Inferior parietal cortex (tissue), 1 donor: ENCODE data around the gene TCF20.

Experiments used
- DNase-seq: peaks from one replicate; pipeline ENCODE4 v3.0.0-alpha.2; 2016; ENCODE audit errors: extremely low spot score

TCF20 gene

DNA sequence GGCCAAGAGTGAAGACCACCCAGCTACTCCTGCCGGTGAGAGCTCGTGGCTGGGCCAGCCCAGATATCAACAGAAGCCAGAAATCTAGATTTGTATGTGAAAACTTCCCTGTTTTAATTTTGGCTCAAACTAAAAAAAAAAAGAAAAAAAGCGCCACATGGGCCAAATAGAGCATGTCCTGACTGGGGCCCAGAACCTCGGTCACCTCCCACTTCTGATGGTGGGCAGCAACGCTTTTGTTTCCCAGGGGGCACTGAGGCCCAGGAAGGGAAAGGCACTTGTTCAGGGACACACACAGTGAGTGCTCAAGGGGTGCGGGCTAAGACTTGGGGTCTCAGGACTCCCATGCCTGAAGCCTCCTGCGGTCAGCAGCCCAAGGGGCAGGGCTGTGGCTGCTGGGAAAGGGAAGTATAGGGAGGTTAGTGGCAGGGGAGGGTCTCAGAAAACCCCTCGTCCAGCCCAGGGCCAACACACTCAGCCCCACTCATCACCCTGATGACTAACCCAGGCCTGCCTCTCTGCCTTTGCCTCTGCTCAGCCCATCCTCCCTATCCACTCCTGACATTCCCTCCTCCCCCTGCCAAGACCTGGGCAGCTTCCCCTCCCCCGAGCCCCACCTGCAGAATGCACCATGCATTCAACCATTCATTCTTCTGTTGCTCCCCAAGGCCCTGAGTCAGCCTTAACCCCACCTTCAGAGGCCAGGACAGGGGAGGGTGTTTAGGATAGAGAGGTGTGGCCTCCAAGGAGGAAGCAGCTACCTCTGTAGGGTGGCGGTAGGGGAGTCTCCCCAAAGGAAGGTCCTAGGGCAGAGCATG lies 30.0 kb upstream of the TCF20 start:
- DNase-seq: no peak

DNA sequence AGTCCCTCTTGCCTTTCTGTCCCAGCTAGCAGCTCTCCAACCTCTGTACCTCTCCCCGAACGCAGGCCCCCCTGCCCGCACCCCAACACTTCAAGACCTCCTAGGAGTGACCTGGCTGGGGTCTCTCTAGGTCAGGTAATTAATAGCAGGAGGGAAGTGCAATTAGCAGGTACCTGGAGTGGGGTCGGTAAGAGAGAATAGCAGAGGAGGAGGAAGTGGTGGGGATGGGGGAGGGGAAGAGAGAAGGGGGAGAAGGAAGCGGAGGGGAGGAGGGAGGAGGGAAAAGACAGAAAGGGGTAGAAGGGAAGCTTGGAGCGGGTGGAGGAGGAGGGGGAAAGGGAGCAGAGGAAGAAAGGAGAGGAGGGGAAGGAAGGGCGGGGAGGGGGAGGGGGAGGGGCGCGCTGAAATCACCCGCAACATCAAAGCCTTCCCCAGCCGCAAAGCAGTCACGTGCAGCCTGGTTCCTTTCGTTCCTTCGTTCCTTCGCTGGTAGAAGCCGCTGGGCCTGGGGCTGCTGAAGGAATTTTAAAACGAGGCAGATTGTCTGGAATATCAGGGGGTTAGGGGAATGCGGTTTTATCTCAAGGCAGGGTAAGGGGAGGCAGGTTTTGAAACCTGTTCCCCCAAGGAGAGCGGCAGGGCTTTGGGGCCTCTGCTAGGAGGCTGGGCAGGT lies 29.3 kb upstream of the TCF20 start:
- no peak for DNase-seq

DNA sequence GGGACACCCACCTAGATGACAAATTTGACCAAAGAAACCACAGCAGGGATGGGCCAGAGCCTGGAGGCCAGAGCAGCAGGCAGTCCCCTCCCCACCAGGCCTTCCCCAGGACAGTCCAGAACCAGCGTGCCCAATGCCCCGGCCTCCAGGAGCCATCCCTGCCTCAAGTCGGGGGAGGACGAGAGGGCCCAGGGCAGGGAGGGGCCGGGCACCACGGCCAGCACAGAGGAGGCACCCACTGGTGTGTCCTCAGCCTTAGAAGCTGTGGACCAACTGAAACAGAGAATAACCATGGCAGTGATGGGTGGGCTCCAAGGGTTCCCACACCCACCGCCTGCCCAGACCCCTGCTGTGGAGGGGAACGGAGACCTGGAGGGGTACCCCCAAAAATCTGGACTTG lies 28.3 kb upstream of the TCF20 start:
- no peak for DNase-seq

DNA sequence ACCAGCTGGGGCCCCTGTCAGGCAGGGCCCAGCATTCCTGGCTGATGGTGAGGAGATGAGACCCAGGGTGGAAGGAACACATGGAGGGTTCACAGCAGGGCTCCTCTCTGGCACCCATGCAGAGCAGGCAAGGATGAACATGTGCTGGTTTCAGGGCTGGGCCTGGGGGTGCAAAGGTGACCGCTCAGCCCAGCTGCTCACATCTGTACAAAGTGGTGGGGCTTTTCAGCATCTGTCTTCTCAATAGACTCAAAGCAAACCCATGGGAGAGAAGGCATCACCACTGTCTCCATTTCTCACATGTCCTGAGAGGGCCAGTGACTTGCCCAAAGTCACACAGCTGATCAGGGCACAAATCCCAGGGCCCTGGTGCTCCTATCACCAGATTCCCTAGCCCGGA lies 27.3 kb upstream of the TCF20 start:
- DNase-seq: no peak

DNA sequence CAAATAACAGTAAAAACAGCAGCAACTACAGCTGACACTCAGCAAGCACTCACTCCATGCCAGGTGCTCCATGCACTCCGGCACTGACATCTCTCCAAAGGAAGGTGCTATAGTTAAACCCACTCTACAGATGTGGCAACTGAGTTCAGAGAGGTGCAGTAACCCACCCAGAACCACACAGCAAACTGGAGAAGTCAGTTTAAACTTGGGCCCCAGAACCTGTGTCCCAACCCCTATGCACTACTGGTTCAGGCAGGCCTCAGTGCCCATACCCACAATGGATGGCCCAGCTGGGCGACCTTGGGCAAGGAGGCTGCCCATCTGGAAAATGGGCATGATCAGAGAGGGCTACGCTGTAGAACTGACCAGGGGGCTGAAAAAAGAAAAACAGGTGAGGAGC lies 26.4 kb upstream of the TCF20 start:
- DNase-seq: no peak

DNA sequence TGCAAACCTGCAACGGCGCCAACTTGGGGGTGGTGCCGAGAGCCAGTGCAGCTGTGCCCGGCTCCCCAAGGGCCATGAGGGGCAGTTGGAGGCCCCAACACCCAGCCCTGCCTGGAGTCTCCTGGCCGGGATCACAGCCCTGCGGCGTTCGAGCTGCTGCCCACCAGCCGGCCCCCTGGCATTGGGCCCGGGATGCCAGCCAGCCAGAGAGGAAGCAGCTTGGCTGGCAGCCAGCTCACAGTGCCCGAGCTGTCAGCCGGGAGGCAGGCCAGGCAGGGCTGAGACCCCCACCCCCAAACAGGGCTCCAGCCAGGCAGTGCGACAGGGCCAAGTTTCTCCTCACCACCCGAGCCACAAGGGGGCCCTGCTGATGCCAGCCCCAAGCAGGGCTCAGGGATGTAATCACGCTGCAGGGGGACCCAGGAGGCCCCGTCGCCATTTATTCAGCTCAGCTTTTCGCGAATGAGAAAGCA lies 26.0 kb upstream of the TCF20 start:
- peak; percentile 42 for DNase-seq

DNA sequence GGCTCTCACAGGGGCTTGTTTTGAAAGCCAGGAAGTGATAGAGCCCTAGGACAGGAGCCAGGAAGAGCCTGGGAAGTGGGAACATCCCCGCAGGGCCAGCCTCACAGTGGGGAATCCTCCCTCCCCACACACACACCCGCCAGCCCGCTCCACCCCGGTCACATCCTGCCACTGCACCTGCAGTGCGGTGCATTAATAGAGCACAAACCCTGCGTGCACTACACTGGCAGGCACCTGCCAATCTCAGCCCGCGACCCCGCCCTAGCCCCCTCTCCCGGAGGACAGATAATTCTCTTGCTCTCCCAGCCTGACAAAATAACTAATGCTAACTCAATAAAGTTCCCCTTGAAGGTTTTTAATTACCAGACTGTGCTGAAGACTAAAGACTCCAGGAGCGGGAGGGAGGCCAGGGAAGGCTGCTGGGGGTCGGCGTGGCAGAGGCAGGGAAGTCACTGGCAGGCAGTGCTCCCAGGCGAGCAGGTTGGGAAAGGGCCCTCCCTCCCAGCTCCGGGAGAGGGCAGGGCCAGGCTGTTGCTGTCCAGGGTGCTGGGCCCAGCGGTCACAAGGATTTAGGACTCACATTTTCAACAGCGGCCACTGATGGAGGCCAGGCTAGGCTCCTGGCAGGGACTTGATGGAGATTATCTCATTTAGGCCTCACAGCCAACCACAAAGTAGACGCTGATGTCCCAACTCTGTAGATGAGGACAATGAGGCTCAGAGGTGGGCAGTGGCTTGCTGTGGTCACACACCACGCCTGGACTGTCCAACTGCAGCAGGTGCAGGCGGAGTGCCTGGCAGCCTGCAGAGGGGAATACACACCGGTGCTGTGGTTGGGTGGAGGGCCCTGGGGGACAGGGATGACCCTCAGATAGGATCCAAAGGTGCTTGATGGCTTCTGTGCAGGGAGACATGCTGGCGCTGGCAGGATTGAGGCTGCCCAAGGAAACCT lies 23.9 kb upstream of the TCF20 start:
- DNase-seq: no peak

DNA sequence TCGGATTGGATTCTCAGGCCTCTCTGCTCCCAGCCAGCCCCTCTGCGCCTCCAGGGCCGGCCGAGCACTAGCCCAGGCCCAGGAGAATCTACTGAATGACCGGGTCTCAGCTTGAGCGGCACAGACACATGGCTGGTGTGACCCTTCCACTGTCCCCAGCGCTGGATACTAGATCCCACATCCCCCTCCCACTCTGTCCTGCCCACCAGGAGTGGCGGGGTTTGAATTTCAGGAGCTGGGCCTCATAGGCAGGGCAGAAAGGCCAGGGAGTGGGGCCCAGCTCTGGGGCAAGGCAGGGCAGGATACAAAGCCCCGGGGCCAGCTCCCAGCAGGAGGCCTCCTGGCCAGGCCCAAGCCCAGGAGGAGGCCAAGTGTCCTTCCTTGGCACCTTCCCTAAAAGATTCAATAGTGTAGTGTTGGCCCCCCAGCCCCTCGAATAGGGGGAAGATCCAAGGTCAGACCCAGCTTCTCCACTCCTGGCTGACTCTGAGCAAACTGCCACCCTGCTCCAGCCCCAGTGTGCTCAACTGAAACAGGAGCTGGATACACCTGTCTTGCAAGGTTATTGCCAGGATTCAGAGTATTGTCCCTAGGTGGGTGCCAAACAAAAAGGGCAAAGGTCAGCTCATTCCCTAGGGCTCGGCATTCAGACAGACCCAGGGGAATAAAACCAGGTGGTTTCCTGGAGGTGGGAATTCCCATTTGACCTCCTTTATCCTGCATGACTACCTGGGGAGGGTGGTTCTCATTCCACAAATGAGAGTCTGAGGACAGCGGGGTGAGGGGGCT lies 22.5 kb upstream of the TCF20 start:
- no peak for DNase-seq

DNA sequence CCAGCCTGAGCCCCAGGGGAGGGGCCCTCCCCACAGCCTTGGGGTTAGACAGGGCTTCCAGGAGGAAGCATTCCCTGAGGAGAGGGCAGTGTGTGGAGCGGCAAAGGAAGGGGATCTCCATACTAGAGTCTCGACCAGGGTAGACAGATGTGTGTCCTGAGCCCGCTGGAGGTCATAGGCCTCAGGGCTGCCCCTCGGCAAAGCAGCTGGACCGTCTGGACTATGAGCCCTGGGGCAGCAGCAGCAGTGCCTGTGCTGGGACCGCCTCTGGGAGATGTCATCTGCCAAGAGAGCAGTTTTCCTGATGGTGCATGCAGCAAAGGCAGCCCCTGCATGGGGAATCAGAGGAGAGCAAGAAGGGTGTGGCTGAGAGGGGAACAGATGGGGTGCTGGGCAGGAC lies 20.8 kb upstream of the TCF20 start:
- no peak for DNase-seq

DNA sequence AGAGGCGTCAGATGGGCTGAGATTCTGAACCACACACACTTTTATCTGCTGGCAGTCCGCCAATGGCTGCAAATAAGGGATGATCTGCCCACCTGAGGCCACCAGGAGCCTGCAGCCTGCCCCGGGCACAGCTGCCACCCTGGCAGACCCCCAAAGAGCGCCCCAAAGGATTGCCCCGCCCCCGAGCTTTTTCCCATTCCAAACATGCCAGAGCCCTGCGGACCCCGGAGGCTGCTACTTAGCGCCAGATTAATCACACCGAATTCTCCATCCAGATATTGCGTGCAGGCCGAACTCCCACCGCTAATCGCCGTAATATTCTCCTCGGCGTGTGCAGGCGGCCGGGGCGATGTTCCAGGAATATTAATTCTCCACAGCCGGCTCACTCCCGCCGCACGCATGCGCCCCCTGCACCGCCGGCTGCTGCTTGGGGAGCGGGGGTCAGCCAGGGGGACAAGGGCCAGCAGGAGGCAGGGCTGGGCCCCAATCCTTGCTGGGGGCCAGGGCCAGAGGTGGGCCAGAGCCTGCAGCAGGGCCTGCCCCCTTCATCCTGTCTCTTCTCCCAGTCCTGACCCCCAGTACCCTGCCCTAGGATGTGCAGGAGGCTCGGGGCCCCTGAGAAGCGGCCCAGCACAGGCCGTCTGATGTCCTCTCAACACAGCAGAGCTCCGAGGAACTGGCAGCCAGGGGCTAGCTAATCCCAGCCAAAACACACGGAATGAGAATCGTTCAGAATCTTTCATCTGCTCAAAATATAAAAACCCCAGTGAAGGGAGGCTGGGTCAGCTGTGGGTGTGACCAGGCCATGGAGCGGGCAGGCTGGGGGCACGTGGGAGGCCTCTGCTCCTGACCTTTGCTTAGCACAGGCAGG lies 19.5 kb upstream of the TCF20 start:
- no peak for DNase-seq

DNA sequence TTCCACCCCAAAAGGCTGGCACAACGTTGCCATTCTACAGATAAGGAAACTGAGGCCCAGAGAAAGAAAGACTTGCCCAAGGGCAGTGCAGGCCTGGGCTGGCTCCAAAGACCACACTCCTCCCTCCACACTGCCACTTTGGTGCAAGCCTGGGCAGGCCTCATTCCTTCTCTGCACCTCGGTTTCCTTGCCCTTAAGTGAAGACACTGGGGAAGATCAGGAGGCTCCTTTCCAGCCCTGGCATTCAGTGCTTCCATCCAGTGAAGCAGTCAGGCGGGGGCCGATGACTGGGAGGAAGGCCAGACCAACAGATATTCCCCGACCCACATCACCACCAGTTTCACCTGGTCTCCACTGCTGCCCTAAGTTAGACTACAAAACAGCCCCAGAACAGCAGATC lies 18.3 kb upstream of the TCF20 start:
- no peak for DNase-seq

DNA sequence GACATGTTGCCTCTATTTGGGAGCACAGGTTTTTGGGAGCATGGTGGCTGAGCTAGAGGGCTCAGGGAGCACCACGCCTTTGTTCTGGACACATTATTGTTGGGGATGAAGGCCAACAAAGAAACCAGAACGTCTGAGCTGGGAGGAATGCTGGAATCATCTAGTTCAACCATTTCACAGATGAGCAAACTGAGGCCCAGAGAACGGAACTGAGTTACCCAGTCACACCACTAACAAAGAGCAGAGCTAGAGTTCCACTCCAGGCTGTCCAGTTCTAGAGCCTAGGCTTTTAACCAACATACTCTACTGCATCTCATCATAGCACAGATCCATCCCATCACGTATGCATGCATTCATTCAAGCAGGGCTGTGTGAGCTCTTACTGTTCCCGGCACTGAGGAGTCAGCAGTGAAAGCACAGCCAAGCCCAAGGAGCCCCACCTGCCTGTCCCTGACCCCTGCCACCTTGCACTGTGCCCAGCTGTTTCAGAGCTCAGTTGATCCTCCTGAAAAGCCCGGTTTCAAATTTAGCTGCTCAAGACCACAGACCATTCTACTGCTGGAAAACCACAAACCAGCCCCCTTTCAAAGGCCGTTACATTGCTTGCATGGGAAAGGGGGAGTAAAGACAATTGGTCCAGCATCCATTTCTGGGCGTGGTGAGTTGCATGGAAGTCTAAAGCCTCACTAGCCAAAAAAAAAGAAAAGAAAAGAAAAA lies 16.9 kb upstream of the TCF20 start:
- no peak for DNase-seq

DNA sequence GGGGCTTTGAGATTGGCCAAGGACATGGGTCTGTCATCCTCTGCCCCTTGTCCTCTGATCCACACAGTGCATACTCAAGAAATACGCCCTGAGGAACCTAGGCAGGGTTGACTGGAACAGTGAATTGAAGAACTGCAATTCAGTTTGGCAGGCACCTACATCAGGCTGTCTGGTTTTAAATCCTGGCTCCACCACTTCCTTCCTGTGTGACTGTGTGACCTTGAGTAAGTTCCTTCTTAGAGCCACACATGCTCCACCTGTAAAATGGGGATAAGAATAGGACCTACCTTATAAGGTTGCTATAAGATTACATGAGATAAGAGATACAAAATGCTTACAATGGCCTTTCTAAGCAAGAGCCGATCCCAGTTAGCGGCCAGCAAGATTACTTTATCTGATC lies 15.8 kb upstream of the TCF20 start:
- DNase-seq: no peak

DNA sequence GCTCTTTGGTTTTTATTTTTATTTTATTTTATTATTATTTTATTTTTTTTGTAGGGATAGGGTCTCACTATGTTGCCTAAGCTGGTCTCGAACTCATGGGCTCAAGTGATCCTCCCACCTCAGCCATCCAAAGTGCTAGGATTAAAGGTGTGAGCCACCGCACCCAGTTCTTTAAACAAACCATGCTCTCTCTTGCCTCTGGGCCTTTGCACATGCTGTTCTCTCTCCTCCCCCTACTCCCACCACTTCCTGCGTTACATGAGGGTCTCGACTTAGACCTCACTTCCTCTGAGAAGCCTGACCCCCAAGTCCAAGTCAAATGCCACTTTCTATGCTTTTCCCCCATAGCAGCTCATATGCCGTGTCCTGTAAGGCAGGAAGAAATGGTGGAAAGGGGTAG lies 15.2 kb upstream of the TCF20 start:
- DNase-seq: no peak

DNA sequence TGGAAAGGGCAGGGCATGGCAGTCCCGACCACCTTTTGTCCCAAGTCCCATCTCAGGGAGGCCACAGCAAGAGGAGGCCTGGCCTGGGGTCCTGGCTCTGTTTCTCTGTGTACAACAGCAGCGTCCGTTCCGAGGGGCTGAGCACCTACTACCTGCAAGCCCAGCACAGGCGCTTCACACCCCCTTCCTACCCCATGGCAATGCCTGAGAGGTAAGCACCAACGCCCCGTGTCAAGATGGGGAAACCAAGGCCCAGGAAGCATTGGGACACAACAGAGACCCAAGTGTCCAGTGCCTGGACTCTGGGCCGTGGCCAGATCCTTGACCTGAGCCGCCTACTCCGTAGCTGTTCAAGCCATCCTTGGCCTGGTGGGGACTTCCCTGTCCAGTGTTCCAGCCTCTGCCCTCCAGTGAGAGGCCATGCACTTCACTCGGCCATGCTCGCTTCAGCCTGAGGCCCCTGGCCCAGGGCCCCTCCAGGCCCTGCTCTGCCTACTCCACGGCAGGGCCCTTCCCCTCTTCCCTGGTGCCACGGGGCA lies 14.3 kb upstream of the TCF20 start:
- DNase-seq: no peak

DNA sequence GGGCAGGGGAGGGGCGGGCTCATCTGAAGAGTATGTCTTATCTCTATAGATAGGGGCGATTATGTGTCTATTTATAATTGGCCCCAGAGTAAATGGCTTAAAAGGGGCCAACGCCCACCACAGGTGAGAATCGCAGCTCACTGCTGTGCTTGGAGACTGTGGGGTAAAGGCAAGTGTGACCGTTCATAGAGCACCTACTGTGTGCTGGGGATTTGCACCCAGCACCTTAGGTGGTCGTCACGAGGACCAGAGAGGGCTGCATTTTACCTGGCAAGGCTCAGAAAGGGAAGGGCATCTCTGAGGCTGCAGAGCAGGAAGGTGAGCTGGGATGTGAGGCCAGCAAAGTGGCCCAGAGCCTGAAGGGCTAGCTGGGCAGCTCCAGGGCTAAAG lies 13.7 kb upstream of the TCF20 start:
- DNase-seq: no peak

DNA sequence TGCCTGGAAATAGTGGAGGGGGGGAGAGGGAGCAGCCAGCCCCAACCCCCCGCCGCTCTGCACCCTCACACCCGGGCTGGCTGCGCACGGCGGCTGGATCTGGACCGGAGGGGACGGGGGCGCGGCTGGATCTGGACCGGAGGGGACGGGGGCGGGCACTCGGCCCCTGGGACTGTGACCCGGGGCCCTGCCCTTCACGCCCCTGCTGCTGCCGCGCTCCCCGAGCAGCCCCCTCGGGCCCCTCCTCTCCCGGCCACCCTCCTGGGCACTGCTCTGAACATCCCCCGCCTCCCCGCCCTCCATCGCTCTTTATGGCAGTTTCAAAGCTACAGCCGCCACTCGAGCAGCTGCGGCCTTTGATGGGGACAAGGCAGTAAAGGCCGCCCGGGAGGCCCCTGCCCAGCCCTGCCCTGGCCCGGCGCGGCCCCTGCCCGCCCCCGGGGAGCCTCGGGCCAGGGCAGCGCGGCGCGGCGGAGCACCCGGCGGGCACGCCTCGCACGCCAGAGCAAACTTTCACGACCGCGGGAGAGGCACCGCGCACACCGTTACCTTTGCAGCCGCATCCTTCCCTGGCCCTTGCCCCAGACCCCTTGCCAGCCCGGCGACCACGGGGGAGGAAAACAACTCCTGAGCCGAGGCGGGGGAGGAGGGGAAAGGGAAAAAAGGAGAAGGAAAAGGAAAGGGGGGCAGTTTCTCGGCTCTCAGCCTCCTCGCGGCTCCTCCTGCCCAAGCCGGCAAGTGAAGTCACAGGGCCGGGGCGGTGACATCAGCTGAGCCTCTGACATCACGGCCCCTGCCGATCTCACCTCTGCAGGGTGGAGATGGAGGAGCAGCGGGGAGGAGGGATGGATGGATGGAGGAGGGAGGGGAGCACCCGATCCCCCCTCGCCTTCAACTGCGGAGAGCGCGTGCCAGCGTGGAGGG lies 13.1 kb upstream of the TCF20 start:
- no peak for DNase-seq

DNA sequence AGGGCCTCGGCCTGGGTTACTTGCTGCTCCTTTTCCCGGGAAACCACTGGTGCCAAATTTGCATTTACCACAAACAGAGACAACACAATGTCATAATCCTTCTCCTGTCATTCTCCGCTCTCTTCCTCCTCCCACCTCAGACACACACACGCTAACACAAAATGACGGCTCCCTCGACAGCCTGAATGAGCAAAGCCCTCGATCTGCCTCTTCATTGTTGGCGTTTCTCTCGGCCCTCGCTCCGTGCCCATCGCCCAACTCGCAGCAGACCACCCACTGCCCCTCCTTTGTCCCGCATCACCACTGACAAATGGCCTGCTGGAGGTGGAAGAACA lies 12.5 kb upstream of the TCF20 start:
- no peak for DNase-seq
